HepG2 (cell line): ENCODE data around the gene MYO7B. TPM values are rescaled to one million over a fixed set of nuclear protein-coding genes. Genes with fewer than 3 reads are reported as not detected.
A peak's percentile ranks its signal among the peaks of the same experiment; 100 is the strongest.

Experiments used
- ATAC-seq: fragments of 200-7000 bp; cut with Tn5 transposase; 3 replicates; pipeline ENCODE4 v1.9.1; 2020; ENCODE audit warnings: mild to moderate bottlenecking, moderate library complexity
- BruUV-seq: library from RNA; stranded (reverse); fragments of 400-500 nt; replicated peaks from 2 replicates; lab custom pipeline; 2021; lab: Mats Ljungman, UMichigan
- CTCF ChIA-PET: fragments of 300-600 bp; formaldehyde crosslinking; extraction: SDS; loops from one replicate; lab custom pipeline; 2021; ENCODE audit warnings: low total read pairs, inconsistent platforms, low intra/inter-chr PET ratio; lab: Yijun Ruan, JAX
- POLR2A ChIA-PET: fragments of 350-600 bp; sonication (Branson Sonifier 250); formaldehyde crosslinking; loops from one replicate; lab custom pipeline; 2020; ENCODE audit warnings: antibody characterized with exemption, inconsistent platforms; lab: Yijun Ruan, JAX
- DNase-seq: peaks from one replicate; pipeline ENCODE4 v3.0.0-alpha.2; 2015; ENCODE audit warnings: low spot score
- FAIRE-seq: peaks from 3 replicates; lab custom pipeline; 2011; peaks lifted over from hg19 to GRCh38; lab: Jason Lieb, UNC
- H2AFZ ChIP-seq: one replicate; pipeline ENCODE4 v1.6.1; 2011; ENCODE audit warnings: low read length, inconsistent platforms
- H3K27ac ChIP-seq: fragments of 300-600 bp; 3 replicates; pipeline ENCODE4 v1.8.0; 2011; ENCODE audit warnings: mixed run types, mild to moderate bottlenecking, mixed read lengths, low read length, inconsistent platforms; ENCODE audit not compliant: insufficient read depth; ENCODE audit errors: extremely low read length
- H3K27me3 ChIP-seq, 2 experiments: fragments of 200-600 bp in 1 of 2; 2 replicates in 1 of 2; 3 replicates in 1 of 2; pipeline versions ENCODE4 v1.6.0 to v1.8.0; 2011; ENCODE audit warnings: low read length in 2 of 2, mild to moderate bottlenecking in 2 of 2, moderate library complexity in 2 of 2, inconsistent platforms in 1 of 2; ENCODE audit not compliant: insufficient read depth in 2 of 2, control insufficient read depth in 1 of 2
- H3K36me3 ChIP-seq, 2 experiments: fragments of 200-600 bp in 1 of 2; replicated peaks in 1 of 2; 2 replicates in 1 of 2; 3 replicates in 1 of 2; pipeline versions ENCODE4 v1.5.1 to v1.8.0; 2011; ENCODE audit warnings: low read length in 2 of 2, inconsistent platforms in 1 of 2; ENCODE audit not compliant: insufficient read depth in 2 of 2, control insufficient read depth in 1 of 2
- H3K4me1 ChIP-seq: 2 replicates; pipeline ENCODE4 v1.5.1; 2012; ENCODE audit warnings: low read length, inconsistent platforms; ENCODE audit not compliant: insufficient read depth
- H3K4me2 ChIP-seq: 2 replicates; pipeline ENCODE4 v1.6.0; 2011; ENCODE audit warnings: low read depth, low read length, inconsistent platforms
- H3K4me3 ChIP-seq, 3 experiments: fragments of 200-600 bp in 1 of 3; sonication (generic), shearing (Covaris generic) in 1 of 3; replicated peaks in 1 of 3; 2 replicates each; pipeline ENCODE4 v1.5.1; 2011 to 2016; ENCODE audit warnings: low read length in 3 of 3, inconsistent platforms in 2 of 3, low read depth in 2 of 3, mild to moderate bottlenecking in 2 of 3, control low read depth in 1 of 3, mixed read lengths in 1 of 3; ENCODE audit not compliant: insufficient read depth in 1 of 3
- H3K79me2 ChIP-seq: one replicate; pipeline ENCODE4 v1.6.1; 2011; ENCODE audit warnings: low read length, inconsistent platforms; ENCODE audit not compliant: insufficient read depth
- H3K9ac ChIP-seq: 2 replicates; pipeline ENCODE4 v1.6.0; 2011; ENCODE audit warnings: mild to moderate bottlenecking, low read depth, low read length, inconsistent platforms; ENCODE audit not compliant: insufficient read depth
- H3K9me3 ChIP-seq: 2 replicates; pipeline ENCODE4 v1.5.1; 2012; ENCODE audit warnings: mild to moderate bottlenecking, low read length
- H4K20me1 ChIP-seq: 2 replicates; pipeline ENCODE4 v1.6.0; 2011; ENCODE audit warnings: inconsistent platforms, mild to moderate bottlenecking, low read length, moderate library complexity; ENCODE audit not compliant: insufficient read depth
- CCAR2 ChIP-seq: fragments of 200-400 bp; formaldehyde crosslinking; optimal IDR thresholded peaks from 2 replicates; pipeline ENCODE3; 2018; ENCODE audit warnings: low read depth, mild to moderate bottlenecking, low read length, moderate library complexity
- EED ChIP-seq: sonication (generic); formaldehyde crosslinking; IDR thresholded peaks from 2 replicates; pipeline ENCODE4 v1.5.0; 2020; ENCODE audit warnings: mild to moderate bottlenecking, missing genetic modification reagents
- FOXO4 ChIP-seq: sonication (generic); formaldehyde crosslinking; conservative IDR thresholded peaks from 2 replicates; pipeline ENCODE4 v1.8.1; 2023; ENCODE audit warnings: missing genetic modification reagents
- REXO4 ChIP-seq: sonication (generic); formaldehyde crosslinking; IDR thresholded peaks from 2 replicates; pipeline ENCODE4 v1.8.0; 2022; ENCODE audit warnings: missing genetic modification reagents, mild to moderate bottlenecking, borderline replicate concordance
- SIN3B ChIP-seq: fragments of 150-350 bp; IDR thresholded peaks from 2 replicates; pipeline ENCODE4 v1.6.1; 2014; ENCODE audit warnings: low read length
- TBX2 ChIP-seq: sonication (generic); formaldehyde crosslinking; IDR thresholded peaks from 2 replicates; pipeline ENCODE4 v1.5.0; 2020; ENCODE audit warnings: missing genetic modification reagents, mild to moderate bottlenecking, borderline replicate concordance
- ZNF20 ChIP-seq: sonication (generic); formaldehyde crosslinking; IDR thresholded peaks from 2 replicates; pipeline ENCODE4 v1.4.0; 2020; ENCODE audit warnings: mild to moderate bottlenecking, moderate library complexity, missing genetic modification reagents
- ZNF567 ChIP-seq: sonication (generic); formaldehyde crosslinking; IDR thresholded peaks from 2 replicates; pipeline ENCODE4 v1.8.1; 2023; ENCODE audit warnings: mild to moderate bottlenecking, missing genetic modification reagents, borderline replicate concordance
- WGBS: methylation state at CpG from one replicate; pipeline ENCODE4 v1.1.6; 2017; ENCODE audit warnings: low lambda C conversion rate; 5-methylcytosine and 5-hydroxymethylcytosine counted together
- in situ Hi-C: cut with HindIII; loops from 2 replicates; pipeline ENCODE4 v1.10.0; 2017; ENCODE audit warnings: low pct_unique_long_range_greater_than_20kb; ENCODE audit not compliant: extremely low pct_ligation_motif_present
- intact Hi-C: fragments of 100-400 bp; cut with micrococcal nuclease; formaldehyde crosslinking; loops from one replicate; pipeline ENCODE4 v1.10.0; 2022; ENCODE audit not compliant: unreplicated experiment
- polyA plus RNA-seq, 8 experiments: library from polyadenylated mRNA; depleted of rRNA in 3 of 8; stranded (reverse) in 7 of 8; unstranded in 1 of 8; fragments of >200 nt; fragmentation: Illumina TruSeq in 4 of 8; extraction: Trizol in 4 of 8; gene quantifications; 2 replicates each; pipeline versions ENCODE4 v1.2.1 to v1.2.3, GENCODE V29; 2011 to 2016; ENCODE audit warnings: low read depth in 4 of 8, missing spikeins in 1 of 8, mixed read lengths in 1 of 8; ENCODE audit not compliant: insufficient read depth in 1 of 8
- total RNA-seq, 5 experiments: library from RNA; depleted of rRNA; stranded (reverse); fragments of >200 nt; fragmentation: Illumina TruSeq; extraction: Trizol; gene quantifications; 2 replicates each; pipeline ENCODE4 v1.2.3, GENCODE V29; 2016; ENCODE audit warnings: low read depth in 1 of 5

The MYO7B gene
- total and polyA plus RNA-seq, 2 of the 13 experiments (the other 11 are each of a cell fraction or from before 2014, with no cell fraction given): not detected

- ATAC-seq: no peak
- peaks cover 73% of the 10 kb centered on the region for H3K4me1 ChIP-seq
- ChIA-PET CTCF (no interaction called here), POLR2A (no interaction called here)
- WGBS: 60% methylated on average over 16 of the region's 17 CpGs
- in situ Hi-C loops: no loop called here
- H4K20me1 ChIP-seq: no peaks in the 10 kb centered on the region
- H3K4me3 ChIP-seq: no peak overlapping the region
- FAIRE-seq: no peak
- no peak overlapping the region for H2AFZ ChIP-seq
- H3K9me3 ChIP-seq: no peaks in the 10 kb centered on the region
- H3K79me2 ChIP-seq: no peaks in the 10 kb centered on the region
- intact Hi-C loops: loop anchor here (10.0 kb wide), 1 partner anchor 108 kb away; the partner anchor contains the start of gene MYO7B
- H3K4me2 ChIP-seq: no peak overlapping the region
- no TSS peak for BruUV-seq
- no peak for DNase-seq
- TF ChIP-seq SIN3B: no peak
- TF ChIP-seq CCAR2: no peak
- no peak for TF ChIP-seq ZNF20 (CRISPR knock-in tag)
- TF ChIP-seq FOXO4 (CRISPR knock-in tag): 0 out of 2 replicates have a peak, but pooled peaks have one; percentile 54
- TF ChIP-seq, all 625 proteins: peak for 1
- no peak overlapping the region for H3K27ac ChIP-seq
- peaks cover 8 to 60% of the 10 kb centered on the region in 2 experiments for H3K27me3 ChIP-seq
- no peak overlapping the region for H3K9ac ChIP-seq
- H3K36me3 ChIP-seq: no peaks in the 10 kb centered on the region
Observed at GRCh38 chr2:127642706-127643438, 107.4 kb downstream of the MYO7B start.

DNA sequence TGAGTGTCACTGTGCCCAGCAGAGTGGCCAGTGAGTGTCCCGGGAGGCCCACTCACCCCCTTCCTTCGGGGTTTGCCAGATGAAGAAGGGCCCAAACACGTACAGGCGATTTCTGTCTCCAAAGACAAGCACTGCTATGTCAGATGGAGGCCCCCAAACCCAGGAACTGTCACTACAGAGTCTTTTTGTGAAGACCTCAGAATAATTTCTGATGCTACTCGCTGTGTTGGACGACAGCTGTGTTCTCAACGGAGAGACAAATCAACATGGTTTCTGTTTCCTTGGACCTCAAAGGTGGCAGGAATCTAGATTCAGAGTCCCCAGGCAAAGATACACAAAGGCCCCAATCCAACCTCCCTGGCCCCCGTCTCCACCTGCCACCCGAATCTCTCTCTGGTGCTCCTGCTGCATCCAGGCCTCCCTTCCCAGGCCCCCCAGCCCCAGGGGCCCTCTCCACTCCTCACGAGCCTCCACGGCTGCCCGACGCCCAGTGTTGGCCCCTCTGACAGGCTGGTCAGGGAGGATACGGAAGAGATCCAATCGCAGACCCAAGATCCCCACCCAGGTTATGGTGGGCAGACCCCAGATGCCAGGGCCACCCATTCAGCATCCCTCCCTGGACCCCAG, 108.1 kb downstream of the MYO7B start:
- DNase-seq (no peak), FAIRE-seq (no peak), ATAC-seq (no peak)
- no peak overlapping the region for H2AFZ ChIP-seq
- TF ChIP-seq ZNF567 (CRISPR knock-in tag) (no peak), EED (CRISPR knock-in tag) (0 out of 2 replicates have a peak, but pooled peaks have one; percentile 28), REXO4 (no peak), TBX2 (0 out of 2 replicates have a peak, but pooled peaks have one; percentile 22)
- H3K4me3 ChIP-seq: no peak overlapping the region
- intact Hi-C loops: loop anchor here (10.0 kb wide), 1 partner anchor 109 kb away; the partner anchor contains the start of gene MYO7B
- no TSS peak for BruUV-seq
- ChIA-PET CTCF (no interaction called here), POLR2A (no interaction called here)
- WGBS: 54% methylated on average over 15 of the region's 15 CpGs
- H3K36me3 ChIP-seq: no peaks in the 10 kb centered on the region
- no peaks in the 10 kb centered on the region for H4K20me1 ChIP-seq
- H3K27me3 ChIP-seq: peaks cover 8 to 61% of the 10 kb centered on the region in 2 experiments
- H3K27ac ChIP-seq: no peak overlapping the region
- in situ Hi-C loops: no loop called here
- no peak overlapping the region for H3K9ac ChIP-seq
- no peak overlapping the region for H3K4me2 ChIP-seq
- H3K4me1 ChIP-seq: peaks cover 68% of the 10 kb centered on the region
- H3K9me3 ChIP-seq: no peaks in the 10 kb centered on the region
- no peaks in the 10 kb centered on the region for H3K79me2 ChIP-seq
